Mucosa of descending colon (tissue), 3 donors: ENCODE data around the gene ASXL1. TPM values are rescaled to one million over a fixed set of nuclear protein-coding genes. Genes with fewer than 3 reads are reported as not detected.
"Not testable (repeated sequence)": the region's sequence is repeated elsewhere in the genome, so short reads cannot be mapped to it uniquely, and the experiment has no call there.

ENCODE experiments used
- ATAC-seq: fragments of 200-7000 bp; cut with Tn5 transposase; one replicate; pipeline ENCODE4 v1.9.1; 2020; ENCODE audit warnings: mild to moderate bottlenecking, moderate library complexity
- DNase-seq, 3 donors: peaks; one replicate each; pipeline ENCODE4 v3.0.0-alpha.2; 2020
- H3K36me3 ChIP-seq: fragments of 200-600 bp; one replicate; pipeline ENCODE4 v1.8.0; 2021; ENCODE audit warnings: low read depth, mild to moderate bottlenecking
- H3K4me1 ChIP-seq: fragments of 200-600 bp; one replicate; pipeline ENCODE4 v1.8.0; 2021; ENCODE audit warnings: low read depth, mild to moderate bottlenecking
- H3K4me3 ChIP-seq: fragments of 200-600 bp; one replicate; pipeline ENCODE4 v1.8.0; 2021; ENCODE audit warnings: mild to moderate bottlenecking
- H3K9me3 ChIP-seq: fragments of 200-600 bp; one replicate; pipeline ENCODE4 v1.8.0; 2021; ENCODE audit warnings: mild to moderate bottlenecking
- CTCF ChIP-seq: fragments of 200-600 bp; IDR thresholded peaks from one replicate; pipeline ENCODE4 v1.8.0; 2022; ENCODE audit warnings: antibody characterized with exemption, mild to moderate bottlenecking
- intact Hi-C, 2 donors: fragments of 100-400 bp; cut with DNase I in 1 of 2; cut with micrococcal nuclease in 1 of 2; formaldehyde crosslinking; loops; one replicate each; pipeline versions ENCODE4 v1.11.0 to v1.11.1; 2022; cut with DNase I, micrococcal nuclease
- total RNA-seq, 3 donors: library from RNA; stranded (reverse); fragmentation: NEBNext Ultra II Directional in 2 of 3; extraction: Animal tissue kit (Norgen Biotek cat#: 25700) in 2 of 3; gene quantifications; one replicate each; pipeline versions ENCODE4 v1.2.1 to v1.2.4, GENCODE V29; 2021 to 2023
- donor health status: DM: no; HTN: no; CAD: no; lungs with moderate emphysema.
- donor health status: DM: no; HTN: no; CAD: no.
- donor health status: DM: no; HTN: yes; CAD: no.

ASXL1 gene
- total RNA-seq, 3 donors from 2014 or later, result 47.4 to 78.9 (median 52.3) TPM

DNA sequence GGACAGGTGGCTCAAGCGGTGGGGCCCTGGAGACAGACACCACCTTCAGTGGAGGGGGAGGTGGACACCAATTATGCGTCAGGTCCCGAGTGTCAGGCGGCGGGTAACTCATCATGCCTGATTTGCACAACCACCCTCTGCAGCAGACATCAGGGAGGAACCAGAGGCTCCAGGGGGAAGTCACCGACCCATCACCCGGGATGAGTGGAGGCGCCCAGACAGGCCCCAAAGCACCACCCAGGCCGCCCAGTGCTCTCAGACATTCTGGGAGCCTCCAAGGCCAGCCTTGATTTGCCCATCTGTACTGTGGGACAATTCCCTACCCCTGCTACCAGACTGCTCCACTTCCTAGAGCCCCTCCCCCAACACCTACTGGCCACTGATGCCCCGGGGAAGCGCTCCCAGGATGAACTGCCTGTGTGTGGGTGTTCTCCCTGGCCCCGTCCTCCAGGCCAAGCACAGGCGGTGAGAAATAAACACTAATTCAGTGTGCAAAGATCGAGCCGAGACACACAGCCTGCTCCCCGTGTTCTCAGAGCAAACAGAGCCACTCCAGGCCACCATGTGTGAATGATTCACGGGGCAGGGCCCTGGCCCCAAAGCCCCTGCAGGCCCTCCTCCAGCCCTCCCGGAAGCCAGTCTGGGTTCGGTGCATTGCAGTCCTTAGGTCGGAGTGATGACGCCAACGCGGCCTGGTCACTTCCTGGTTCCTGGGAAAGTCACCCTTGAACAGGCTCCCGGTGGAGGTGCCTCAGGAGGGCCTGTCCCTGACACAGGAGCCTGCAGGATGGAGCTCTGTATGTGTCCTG, 107.2 kb downstream of the ASXL1 start:
- H3K9me3 ChIP-seq, result no peaks in the 10 kb centered on the region
- no peak for TF ChIP-seq CTCF
- peak; percentile 93 to 95 (median 94) for DNase-seq
- peak; percentile 76 for ATAC-seq
- intact Hi-C loops, result no loop called here
- H3K4me1 ChIP-seq, result peaks cover 71% of the 10 kb centered on the region
- no peak overlapping the region for H3K4me3 ChIP-seq
- no peaks in the 10 kb centered on the region for H3K36me3 ChIP-seq

GRCh38 chr20:32465901-32466675, 108.0 kb downstream of the ASXL1 start:
- H3K36me3 ChIP-seq, H3K9me3 ChIP-seq, H3K4me3 ChIP-seq, intact Hi-C loops, ATAC-seq: not testable (repeated sequence)
- H3K4me1 ChIP-seq, result peaks cover 79% of the 10 kb centered on the region
- DNase-seq, result peak in 2 of 3 donors; percentile 52 to 53

DNA sequence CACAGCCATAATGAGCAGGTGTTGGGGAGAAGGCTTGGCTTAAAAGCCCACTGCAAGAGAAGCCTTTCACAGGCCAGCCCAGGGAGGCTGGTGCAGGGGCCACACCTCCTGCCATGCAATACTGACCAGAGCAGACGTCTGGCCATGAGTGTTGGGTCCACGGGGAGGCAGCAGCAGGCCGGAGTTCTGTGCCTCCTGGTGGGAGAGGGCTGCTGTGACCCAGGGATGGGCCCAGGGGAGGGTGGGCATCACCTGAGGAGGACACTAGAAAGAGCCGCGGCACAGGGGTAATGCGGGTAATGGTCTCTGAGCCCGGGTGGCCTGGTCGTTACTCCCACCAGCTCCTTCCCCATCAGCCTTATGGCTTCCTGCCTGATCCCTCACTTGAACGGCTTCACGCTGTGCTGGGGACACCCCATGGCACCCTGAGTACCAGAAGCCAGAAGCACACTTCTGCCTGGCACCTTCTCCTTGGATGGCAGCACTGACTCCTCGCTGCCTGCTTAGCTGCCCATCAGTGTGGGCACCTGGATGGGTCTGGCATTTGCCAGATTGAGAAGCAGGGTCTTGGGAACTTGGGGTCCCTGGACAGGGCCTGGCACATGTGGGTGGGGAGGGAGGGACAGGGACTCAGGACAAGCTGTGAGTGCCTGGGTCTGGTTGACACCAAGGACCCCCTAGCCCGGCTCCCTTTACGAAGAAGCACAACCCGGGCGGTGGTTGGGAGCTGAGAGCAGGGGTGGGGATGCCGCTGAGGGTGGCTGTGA, 108.8 kb downstream of the ASXL1 start:
- H3K36me3 ChIP-seq, result no peaks in the 10 kb centered on the region
- no peak overlapping the region for H3K4me3 ChIP-seq
- TF ChIP-seq CTCF, result no peak
- intact Hi-C loops, result no loop called here
- DNase-seq (peak in 2 of 3 donors; percentile 41 to 53), ATAC-seq (no peak)
- H3K4me1 ChIP-seq, result peaks cover 80% of the 10 kb centered on the region
- no peaks in the 10 kb centered on the region for H3K9me3 ChIP-seq

DNA sequence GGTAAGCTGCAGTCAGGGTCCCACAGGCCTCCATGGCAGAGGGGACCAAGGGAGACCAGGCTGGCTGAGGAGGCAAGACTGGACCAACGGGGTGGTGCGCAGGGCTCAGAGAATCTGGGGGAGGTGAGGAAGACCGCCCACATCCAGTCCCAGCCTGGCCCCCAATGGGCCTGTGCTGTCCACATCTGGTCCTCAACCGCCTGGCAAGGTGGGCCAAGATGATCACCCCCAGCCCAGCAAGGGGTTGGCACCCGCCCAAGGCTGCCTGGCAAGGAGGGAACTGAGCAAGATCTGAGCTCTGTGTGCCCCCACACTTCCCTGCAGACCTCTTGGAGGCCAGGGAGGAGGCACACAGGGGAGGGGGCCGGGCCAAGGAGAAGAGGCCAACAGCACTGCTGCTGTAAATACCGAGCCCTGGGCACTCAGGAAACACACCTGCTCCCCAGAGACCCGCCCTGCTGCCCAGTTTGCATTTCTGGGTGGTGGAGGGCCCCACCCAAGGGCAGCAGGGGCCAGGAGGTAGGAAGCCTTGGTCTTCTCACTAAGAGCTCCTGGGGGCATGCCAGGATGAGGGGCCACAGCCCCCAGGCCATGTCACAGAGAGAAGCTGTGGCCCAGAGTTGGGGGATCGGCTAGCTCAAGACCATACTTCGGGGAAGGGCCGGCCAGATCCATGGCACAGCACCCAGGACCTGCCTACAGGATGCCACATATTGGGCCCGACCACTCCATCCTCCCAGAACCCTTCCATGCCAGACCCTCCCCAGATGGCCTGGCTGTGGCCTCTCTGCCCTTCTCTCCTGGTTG, 109.6 kb downstream of the ASXL1 start:
- DNase-seq, result peak; percentile 79 to 85 (median 84)
- no peak overlapping the region for H3K4me3 ChIP-seq
- ATAC-seq, result peak; percentile 58
- H3K36me3 ChIP-seq, result no peaks in the 10 kb centered on the region
- peaks cover 83% of the 10 kb centered on the region for H3K4me1 ChIP-seq
- intact Hi-C loops, result no loop called here
- H3K9me3 ChIP-seq, result no peaks in the 10 kb centered on the region
- TF ChIP-seq CTCF, result no peak

GRCh38 chr20:32468313-32468640, 110.1 kb downstream of the ASXL1 start:
- no peak for ATAC-seq
- intact Hi-C loops, result no loop called here
- Histone ChIP-seq H3K4me1 (peaks cover 86% of the 10 kb centered on the region), H3K36me3 (no peaks in the 10 kb centered on the region), H3K4me3 (no peak overlapping the region), H3K9me3 (no peaks in the 10 kb centered on the region)
- no peak for TF ChIP-seq CTCF
- DNase-seq, result peak; percentile 29 to 63 (median 53)
